NCI-H2171 (cell line): ENCODE data around the gene MBOAT1.

Source experiments
- DNase-seq: peaks from one replicate; lab custom pipeline; 2025; lab: John Stamatoyannopoulos, UW

MBOAT1 gene

GRCh38 chr6:20135677-20136268, 76.5 kb downstream of the MBOAT1 start:
- DNase-seq, result no peak

- no peak for DNase-seq
Measured at GRCh38 chr6:20134613-20135012, 77.7 kb downstream of the MBOAT1 start.

GRCh38 chr6:20129290-20130088, 82.8 kb downstream of the MBOAT1 start:
- DNase-seq, result no peak

- no peak for DNase-seq
Measured at GRCh38 chr6:20128018-20128417, 84.3 kb downstream of the MBOAT1 start.

GRCh38 chr6:20126789-20127653, 85.2 kb downstream of the MBOAT1 start:
- DNase-seq, result peak; percentile 74

GRCh38 chr6:20126102-20126752, 86.0 kb downstream of the MBOAT1 start:
- no peak for DNase-seq

- no peak for DNase-seq
Measured at GRCh38 chr6:20124545-20124944, 87.7 kb downstream of the MBOAT1 start.

GRCh38 chr6:20119485-20119884, 92.8 kb downstream of the MBOAT1 start:
- DNase-seq, result peak; percentile 26

- DNase-seq, result no peak
Measured at GRCh38 chr6:20118892-20119291, 93.4 kb downstream of the MBOAT1 start.

GRCh38 chr6:20117474-20117873, 94.8 kb downstream of the MBOAT1 start:
- DNase-seq, result no peak

GRCh38 chr6:20116792-20117191, 95.5 kb downstream of the MBOAT1 start:
- no peak for DNase-seq

- no peak for DNase-seq
Measured at GRCh38 chr6:20115246-20115980, 96.9 kb downstream of the MBOAT1 start.

- DNase-seq, result no peak
Measured at GRCh38 chr6:20113649-20114224, 98.5 kb downstream of the MBOAT1 start.

GRCh38 chr6:20112841-20113240, 99.4 kb downstream of the MBOAT1 start:
- DNase-seq, result no peak

GRCh38 chr6:20112241-20112640, 100.0 kb downstream of the MBOAT1 start:
- no peak for DNase-seq

- DNase-seq, result no peak
Measured at GRCh38 chr6:20110478-20110877, 101.8 kb downstream of the MBOAT1 start.

GRCh38 chr6:20109526-20109925, 102.7 kb downstream of the MBOAT1 start:
- no peak for DNase-seq

GRCh38 chr6:20105838-20106237, 106.4 kb downstream of the MBOAT1 start:
- no peak for DNase-seq

GRCh38 chr6:20104696-20105095, 107.6 kb downstream of the MBOAT1 start:
- DNase-seq, result no peak

- no peak for DNase-seq
Measured at GRCh38 chr6:20102397-20103073, 109.7 kb downstream of the MBOAT1 start.

- no peak for DNase-seq
Measured at GRCh38 chr6:20099156-20099555, 113.1 kb downstream of the MBOAT1 start.
